Fibroblast of lung (primary cell): ENCODE results near the gene SLC16A9. TPM values are rescaled to one million over a fixed set of nuclear protein-coding genes. Genes with fewer than 3 reads are reported as not detected.

ENCODE experiments used
- DNase-seq, 2 donors: peaks; one replicate each; pipeline versions ENCODE4 v3.0.0 to v3.0.0-alpha.2; 2010; ENCODE audit warnings: low read depth in 2 of 2
- H2AFZ ChIP-seq: 2 replicates; pipeline ENCODE4 v1.5.1; 2012; ENCODE audit warnings: low read length, control low read depth, inconsistent platforms
- H3K27ac ChIP-seq: 2 replicates; pipeline ENCODE4 v1.5.1; 2011; ENCODE audit warnings: low read length, control low read depth; ENCODE audit not compliant: insufficient read depth
- H3K27me3 ChIP-seq: 2 replicates; pipeline ENCODE4 v1.5.1; 2011; ENCODE audit warnings: mild to moderate bottlenecking, low read length; ENCODE audit not compliant: control insufficient read depth, insufficient read depth
- H3K36me3 ChIP-seq: 2 replicates; pipeline ENCODE4 v1.5.1; 2011; ENCODE audit warnings: low read length; ENCODE audit not compliant: control insufficient read depth, insufficient read depth
- H3K4me1 ChIP-seq: 2 replicates; pipeline ENCODE4 v1.5.1; 2011; ENCODE audit warnings: low read length; ENCODE audit not compliant: control insufficient read depth, insufficient read depth; ENCODE audit errors: extremely low read depth
- H3K4me2 ChIP-seq: 2 replicates; pipeline ENCODE4 v1.5.1; 2011; ENCODE audit warnings: low read length, control low read depth; ENCODE audit not compliant: insufficient read depth; ENCODE audit errors: extremely low read depth
- H3K4me3 ChIP-seq, 4 experiments: fragments of 200-600 bp in 1 of 4; sonication (generic) in 1 of 4; replicated peaks in 1 of 4; 2 replicates each; pipeline ENCODE4 v1.5.1; 2011 to 2016; ENCODE audit warnings: low read length in 4 of 4, low read depth in 3 of 4, mild to moderate bottlenecking in 3 of 4, control low read depth in 2 of 4, inconsistent platforms in 1 of 4, mixed read lengths in 1 of 4; ENCODE audit not compliant: insufficient read depth in 1 of 4; ENCODE audit errors: control extremely low read depth in 1 of 4
- H3K79me2 ChIP-seq: 2 replicates; pipeline ENCODE4 v1.5.1; 2012; ENCODE audit warnings: mild to moderate bottlenecking, low read length, inconsistent platforms; ENCODE audit not compliant: control insufficient read depth, insufficient read depth
- H3K9ac ChIP-seq: 2 replicates; pipeline ENCODE4 v1.5.1; 2011; ENCODE audit warnings: mild to moderate bottlenecking, low read length, control low read depth; ENCODE audit not compliant: insufficient read depth
- H3K9me3 ChIP-seq: 2 replicates; pipeline ENCODE4 v1.5.1; 2012; ENCODE audit warnings: low read depth, low read length; ENCODE audit not compliant: control insufficient read depth, insufficient read depth
- H4K20me1 ChIP-seq: 2 replicates; pipeline ENCODE4 v1.5.1; 2011; ENCODE audit warnings: low read length; ENCODE audit not compliant: control insufficient read depth, insufficient read depth; ENCODE audit errors: extremely low read depth
- CTCF ChIP-seq, 2 donors: IDR thresholded peaks in 1 of 2; conservative IDR thresholded peaks in 1 of 2; 1 replicate in 1 of 2; 2 replicates in 1 of 2; pipeline ENCODE4 v1.5.1; 2011 to 2012; ENCODE audit warnings: low read length in 2 of 2, control low read depth in 1 of 2, inconsistent platforms in 1 of 2, low read depth in 1 of 2, mild to moderate bottlenecking in 1 of 2
- EZH2 ChIP-seq: IDR thresholded peaks from 2 replicates; pipeline ENCODE4 v1.5.1; 2012; ENCODE audit warnings: low read length, control low read depth, mild to moderate bottlenecking; ENCODE audit errors: missing control alignments
- polyA plus RNA-seq, 2 donors: library from polyadenylated mRNA; depleted of rRNA in 1 of 2; stranded (reverse) in 1 of 2; unstranded in 1 of 2; fragments of >200 nt; gene quantifications; 2 replicates each; pipeline ENCODE4 v1.2.1, GENCODE V29; 2011 to 2012; ENCODE audit warnings: missing spikeins in 1 of 2
- total RNA-seq: library from RNA; depleted of rRNA; stranded (reverse); fragments of >200 nt; gene quantifications from 2 replicates; pipeline ENCODE4 v1.2.1, GENCODE V29; 2014

Gene SLC16A9
- total and polyA plus RNA-seq, 2 donors (not counting 1 experiment from before 2014, with no cell fraction given) = 0.08 to 0.66 TPM

GRCh38 chr10:59741583-59741982 is 31.9 kb upstream of the SLC16A9 start:
- no peaks in the 10 kb centered on the region for H3K27me3 ChIP-seq
- no peaks in the 10 kb centered on the region for H3K4me1 ChIP-seq
- H3K9ac ChIP-seq = no peak overlapping the region
- no peaks in the 10 kb centered on the region for H4K20me1 ChIP-seq
- H3K9me3 ChIP-seq = no peaks in the 10 kb centered on the region
- H3K36me3 ChIP-seq = no peaks in the 10 kb centered on the region
- no peak overlapping the region for H3K4me2 ChIP-seq
- H3K79me2 ChIP-seq = no peaks in the 10 kb centered on the region
- no peak overlapping the region for H3K27ac ChIP-seq
- TF ChIP-seq CTCF (conservative IDR thresholded peaks at IDR 0.05 in 1 of 2, IDR thresholded peaks at IDR 0.05 in 1 of 2; ENCODE audit: low read depth in 1 of 2, low read length in 2 of 2) (no peak), EZH2 (no peak)
- H2AFZ ChIP-seq = no peak overlapping the region
- no peak for DNase-seq
- no peak overlapping the region for H3K4me3 ChIP-seq

- Histone ChIP-seq H3K4me2 (no peak overlapping the region), H3K4me3 (no peak overlapping the region), H3K27me3 (no peaks in the 10 kb centered on the region), H3K9me3 (no peaks in the 10 kb centered on the region), H3K36me3 (no peaks in the 10 kb centered on the region), H3K9ac (no peak overlapping the region), H3K4me1 (no peaks in the 10 kb centered on the region), H4K20me1 (no peaks in the 10 kb centered on the region), H3K27ac (no peak overlapping the region), H2AFZ (no peak overlapping the region), H3K79me2 (no peaks in the 10 kb centered on the region)
- TF ChIP-seq EZH2 (no peak), CTCF (conservative IDR thresholded peaks at IDR 0.05 in 1 of 2, IDR thresholded peaks at IDR 0.05 in 1 of 2; ENCODE audit: low read depth in 1 of 2, low read length in 2 of 2) (no peak)
- no peak for DNase-seq
Observed at GRCh38 chr10:59741048-59741447, 31.4 kb upstream of the SLC16A9 start.

- H3K36me3 ChIP-seq = no peaks in the 10 kb centered on the region
- no peaks in the 10 kb centered on the region for H3K9me3 ChIP-seq
- no peak overlapping the region for H3K9ac ChIP-seq
- no peaks in the 10 kb centered on the region for H3K4me1 ChIP-seq
- H3K27ac ChIP-seq = no peak overlapping the region
- H4K20me1 ChIP-seq = no peaks in the 10 kb centered on the region
- no peak for DNase-seq
- H3K4me2 ChIP-seq = no peak overlapping the region
- no peak overlapping the region for H2AFZ ChIP-seq
- no peaks in the 10 kb centered on the region for H3K27me3 ChIP-seq
- H3K79me2 ChIP-seq = no peaks in the 10 kb centered on the region
- H3K4me3 ChIP-seq = no peak overlapping the region
- TF ChIP-seq CTCF (conservative IDR thresholded peaks at IDR 0.05 in 1 of 2, IDR thresholded peaks at IDR 0.05 in 1 of 2; ENCODE audit: low read depth in 1 of 2, low read length in 2 of 2) (no peak), EZH2 (no peak)
Observed at GRCh38 chr10:59736749-59737148, 27.1 kb upstream of the SLC16A9 start.
